HCT116 (cell line): ENCODE measurements around the gene MUC4. TPM values are rescaled to one million over a fixed set of nuclear protein-coding genes. Genes with fewer than 3 reads are reported as not detected.

Source experiments
- ATAC-seq: fragments of 200-7000 bp; cut with Tn5 transposase; 2 replicates; pipeline ENCODE4 v1.9.1; 2020; ENCODE audit warnings: mild to moderate bottlenecking, moderate library complexity
- BruUV-seq: library from RNA; stranded (reverse); fragments of 400-500 nt; replicated peaks from 2 replicates; lab custom pipeline; 2021; lab: Mats Ljungman, UMichigan
- CTCF ChIA-PET: fragments of 300-600 bp; sonication (Branson Sonifier 250); formaldehyde crosslinking; loops from one replicate; lab custom pipeline; 2021; ENCODE audit warnings: antibody characterized with exemption; lab: Charles Lee
- POLR2A ChIA-PET: fragments of 300-600, 350-600 bp; sonication (Branson Sonifier 250); formaldehyde crosslinking; loops from one replicate; lab custom pipeline; 2021; ENCODE audit warnings: antibody characterized with exemption; lab: Charles Lee
- RAD21 ChIA-PET, 2 experiments: fragments of 300-600 bp; sonication (Branson Sonifier 250); formaldehyde crosslinking; loops; one replicate each; lab custom pipeline; 2023; ENCODE audit warnings: low total read pairs in 2 of 2; ENCODE audit not compliant: uncharacterized antibody in 2 of 2, unreplicated experiment in 2 of 2, low non-redundant PET in 1 of 2; lab: Charles Lee
- DNase-seq: peaks from one replicate; pipeline ENCODE4 v3.0.0-alpha.2; 2010; ENCODE audit warnings: low read depth, low spot score
- H2AFZ ChIP-seq: fragments of 200-600 bp; shearing (Covaris generic), sonication (generic); 2 replicates; pipeline ENCODE4 v1.6.1; 2017; ENCODE audit warnings: low read depth, mixed run types, mixed read lengths, antibody characterized with exemption, low read length; ENCODE audit not compliant: poor library complexity, severe bottlenecking
- H3K27ac ChIP-seq: 2 replicates; pipeline ENCODE4 v1.5.1; 2012; ENCODE audit warnings: low read depth, low read length
- H3K27me3 ChIP-seq: fragments of 200-600 bp; sonication (generic); 2 replicates; pipeline ENCODE4 v1.6.1; 2016; ENCODE audit warnings: mixed run types, low read length, mixed read lengths; ENCODE audit not compliant: insufficient read depth
- H3K36me3 ChIP-seq, 2 experiments: fragments of 200-500 bp in 1 of 2; fragments of 200-600 bp in 1 of 2; sonication (Bioruptor generic) in 1 of 2; sonication (generic) in 1 of 2; 2 replicates each; pipeline versions ENCODE4 v1.5.1 to v1.6.1; 2014 to 2016; ENCODE audit warnings: low read length in 2 of 2, inconsistent platforms in 1 of 2, mixed read lengths in 1 of 2, mixed run types in 1 of 2; ENCODE audit not compliant: insufficient read depth in 2 of 2, control insufficient read depth in 1 of 2
- H3K4me1 ChIP-seq, 2 experiments: fragments of 200-600 bp in 1 of 2; sonication (generic) in 1 of 2; 2 replicates each; pipeline versions ENCODE4 v1.5.1 to v1.6.1; 2012 to 2017; ENCODE audit warnings: low read length in 2 of 2, inconsistent platforms in 1 of 2, mild to moderate bottlenecking in 1 of 2, mixed read lengths in 1 of 2, mixed run types in 1 of 2, moderate library complexity in 1 of 2; ENCODE audit not compliant: insufficient read depth in 2 of 2, control insufficient read depth in 1 of 2
- H3K4me2 ChIP-seq: fragments of 200-600 bp; sonication (generic); 2 replicates; pipeline ENCODE4 v1.6.1; 2017; ENCODE audit warnings: mixed run types, low read length, mixed read lengths
- H3K4me3 ChIP-seq, 2 experiments: fragments of 200-600 bp in 1 of 2; sonication (generic) in 1 of 2; replicated peaks in 1 of 2; 2 replicates each; pipeline ENCODE4 v1.5.1; 2011 to 2016; ENCODE audit warnings: low read length in 2 of 2, control low read depth in 1 of 2, low read depth in 1 of 2, mild to moderate bottlenecking in 1 of 2, mixed read lengths in 1 of 2, mixed run types in 1 of 2
- H3K79me2 ChIP-seq: fragments of 200-600 bp; sonication (generic); 2 replicates; pipeline ENCODE4 v1.6.1; 2017; ENCODE audit warnings: mild to moderate bottlenecking, mixed run types, low read length, moderate library complexity, mixed read lengths; ENCODE audit not compliant: insufficient read depth
- H3K9ac ChIP-seq: fragments of 200-600 bp; sonication (generic); 2 replicates; pipeline ENCODE4 v1.6.1; 2016; ENCODE audit warnings: low read length, mixed read lengths
- H3K9me2 ChIP-seq: fragments of 200-600 bp; sonication (generic), shearing (Covaris generic); 2 replicates; pipeline ENCODE4 v1.6.1; 2017; ENCODE audit warnings: mixed run types, mild to moderate bottlenecking, moderate library complexity; ENCODE audit not compliant: insufficient read depth
- H3K9me3 ChIP-seq, 2 experiments: fragments of 200-500 bp in 1 of 2; fragments of 200-600 bp in 1 of 2; sonication (Bioruptor generic) in 1 of 2; sonication (generic) in 1 of 2; 2 replicates each; pipeline ENCODE4 v1.6.1; 2014 to 2017; ENCODE audit warnings: low read length in 2 of 2, mixed read lengths in 2 of 2, inconsistent platforms in 1 of 2, low read depth in 1 of 2, mild to moderate bottlenecking in 1 of 2, mixed run types in 1 of 2, moderate library complexity in 1 of 2; ENCODE audit not compliant: control insufficient read depth in 1 of 2, insufficient read depth in 1 of 2
- H4K20me1 ChIP-seq: fragments of 200-600 bp; sonication (generic), shearing (Covaris generic); 2 replicates; pipeline ENCODE4 v1.6.1; 2017; ENCODE audit warnings: mixed run types, mild to moderate bottlenecking, moderate library complexity; ENCODE audit not compliant: insufficient read depth
- CEBPB ChIP-seq: IDR thresholded peaks from 2 replicates; pipeline ENCODE4 v1.6.1; 2012; ENCODE audit warnings: low read depth
- EZH2 ChIP-seq: fragments of 200-600 bp; sonication (generic); IDR thresholded peaks from 2 replicates; pipeline ENCODE4 v1.6.1; 2017; ENCODE audit warnings: antibody characterized with exemption, mixed run types
- EZH2phosphoT487 ChIP-seq: fragments of 200-600 bp; IDR thresholded peaks from 2 replicates; pipeline ENCODE4 v1.6.1; 2018; ENCODE audit warnings: antibody characterized with exemption, borderline replicate concordance
- JUND ChIP-seq: IDR thresholded peaks from 2 replicates; pipeline ENCODE4 v1.6.1; 2012
- POLR2A ChIP-seq: IDR thresholded peaks from 2 replicates; pipeline ENCODE4 v1.7.0; 2011; ENCODE audit warnings: borderline replicate concordance; ENCODE audit not compliant: insufficient read depth, insufficient read length; ENCODE audit errors: extremely low read depth
- TCF7L2 ChIP-seq: IDR thresholded peaks from 2 replicates; pipeline ENCODE4 v1.7.0; 2011; ENCODE audit warnings: borderline replicate concordance, inconsistent platforms; ENCODE audit not compliant: insufficient read depth, insufficient read length; ENCODE audit errors: extremely low read depth
- YY1 ChIP-seq: IDR thresholded peaks from 2 replicates; pipeline ENCODE4 v1.6.1; 2011; ENCODE audit warnings: low read length, low read depth, moderate library complexity, mild to moderate bottlenecking; ENCODE audit not compliant: insufficient replicate concordance; ENCODE audit errors: extremely low read depth
- ZNF274 ChIP-seq: fragments of 200-500 bp; sonication (Bioruptor generic); IDR thresholded peaks from 2 replicates; pipeline ENCODE4 v1.6.1; 2014; ENCODE audit warnings: mild to moderate bottlenecking, low read depth, low read length, inconsistent platforms
- intact Hi-C: fragments of 100-400 bp; cut with micrococcal nuclease; formaldehyde crosslinking; loops from 2 replicates; pipeline ENCODE4 v1.10.0; 2022
- total RNA-seq: library from RNA; stranded (reverse); gene quantifications from one replicate; pipeline ENCODE4 v1.2.1, GENCODE V29; 2021; ENCODE audit not compliant: unreplicated experiment
- TF ChIP-seq, protein P1 (sequence below), 3 experiments: fragments of 200-600 bp in 1 of 3; sonication (generic) in 1 of 3; IDR thresholded peaks in 2 of 3; conservative IDR thresholded peaks in 1 of 3; 2 replicates each; pipeline ENCODE4 v1.5.1; 2012 to 2017; ENCODE audit warnings: low read depth in 2 of 3, low read length in 2 of 3, antibody characterized with exemption in 1 of 3, borderline replicate concordance in 1 of 3, control low read depth in 1 of 3, mild to moderate bottlenecking in 1 of 3, mixed read lengths in 1 of 3, mixed run types in 1 of 3, moderate library complexity in 1 of 3; ENCODE audit not compliant: insufficient read depth in 1 of 3
- TF ChIP-seq, protein P2 (sequence below): IDR thresholded peaks from 2 replicates; pipeline ENCODE4 v1.6.1; 2012; ENCODE audit warnings: low read depth

The MUC4 gene
- total RNA-seq, 1 experiment from 2014 or later = 0.64 TPM

GRCh38 chr3:195762249-195762585 lies 49.5 kb downstream of the MUC4 start:
- no peak overlapping the region for H3K27ac ChIP-seq
- DNase-seq (no peak), ATAC-seq (no peak)
- no peaks in the 10 kb centered on the region for H3K9me2 ChIP-seq
- H3K4me3 ChIP-seq = no peak overlapping the region
- H3K27me3 ChIP-seq = no peaks in the 10 kb centered on the region
- H3K79me2 ChIP-seq = no peaks in the 10 kb centered on the region
- no peak for TF ChIP-seq TCF7L2
- TF ChIP-seq, protein P1, sequence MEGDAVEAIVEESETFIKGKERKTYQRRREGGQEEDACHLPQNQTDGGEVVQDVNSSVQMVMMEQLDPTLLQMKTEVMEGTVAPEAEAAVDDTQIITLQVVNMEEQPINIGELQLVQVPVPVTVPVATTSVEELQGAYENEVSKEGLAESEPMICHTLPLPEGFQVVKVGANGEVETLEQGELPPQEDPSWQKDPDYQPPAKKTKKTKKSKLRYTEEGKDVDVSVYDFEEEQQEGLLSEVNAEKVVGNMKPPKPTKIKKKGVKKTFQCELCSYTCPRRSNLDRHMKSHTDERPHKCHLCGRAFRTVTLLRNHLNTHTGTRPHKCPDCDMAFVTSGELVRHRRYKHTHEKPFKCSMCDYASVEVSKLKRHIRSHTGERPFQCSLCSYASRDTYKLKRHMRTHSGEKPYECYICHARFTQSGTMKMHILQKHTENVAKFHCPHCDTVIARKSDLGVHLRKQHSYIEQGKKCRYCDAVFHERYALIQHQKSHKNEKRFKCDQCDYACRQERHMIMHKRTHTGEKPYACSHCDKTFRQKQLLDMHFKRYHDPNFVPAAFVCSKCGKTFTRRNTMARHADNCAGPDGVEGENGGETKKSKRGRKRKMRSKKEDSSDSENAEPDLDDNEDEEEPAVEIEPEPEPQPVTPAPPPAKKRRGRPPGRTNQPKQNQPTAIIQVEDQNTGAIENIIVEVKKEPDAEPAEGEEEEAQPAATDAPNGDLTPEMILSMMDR (IDR thresholded peaks at IDR 0.05 in 2 of 3, conservative IDR thresholded peaks at IDR 0.05 in 1 of 3; ENCODE audit: borderline replicate concordance in 1 of 3, insufficient read depth in 1 of 3, low read depth in 2 of 3, low read length in 2 of 3) = no peak
- TF ChIP-seq CEBPB = no peak
- TF ChIP-seq, protein P2, sequence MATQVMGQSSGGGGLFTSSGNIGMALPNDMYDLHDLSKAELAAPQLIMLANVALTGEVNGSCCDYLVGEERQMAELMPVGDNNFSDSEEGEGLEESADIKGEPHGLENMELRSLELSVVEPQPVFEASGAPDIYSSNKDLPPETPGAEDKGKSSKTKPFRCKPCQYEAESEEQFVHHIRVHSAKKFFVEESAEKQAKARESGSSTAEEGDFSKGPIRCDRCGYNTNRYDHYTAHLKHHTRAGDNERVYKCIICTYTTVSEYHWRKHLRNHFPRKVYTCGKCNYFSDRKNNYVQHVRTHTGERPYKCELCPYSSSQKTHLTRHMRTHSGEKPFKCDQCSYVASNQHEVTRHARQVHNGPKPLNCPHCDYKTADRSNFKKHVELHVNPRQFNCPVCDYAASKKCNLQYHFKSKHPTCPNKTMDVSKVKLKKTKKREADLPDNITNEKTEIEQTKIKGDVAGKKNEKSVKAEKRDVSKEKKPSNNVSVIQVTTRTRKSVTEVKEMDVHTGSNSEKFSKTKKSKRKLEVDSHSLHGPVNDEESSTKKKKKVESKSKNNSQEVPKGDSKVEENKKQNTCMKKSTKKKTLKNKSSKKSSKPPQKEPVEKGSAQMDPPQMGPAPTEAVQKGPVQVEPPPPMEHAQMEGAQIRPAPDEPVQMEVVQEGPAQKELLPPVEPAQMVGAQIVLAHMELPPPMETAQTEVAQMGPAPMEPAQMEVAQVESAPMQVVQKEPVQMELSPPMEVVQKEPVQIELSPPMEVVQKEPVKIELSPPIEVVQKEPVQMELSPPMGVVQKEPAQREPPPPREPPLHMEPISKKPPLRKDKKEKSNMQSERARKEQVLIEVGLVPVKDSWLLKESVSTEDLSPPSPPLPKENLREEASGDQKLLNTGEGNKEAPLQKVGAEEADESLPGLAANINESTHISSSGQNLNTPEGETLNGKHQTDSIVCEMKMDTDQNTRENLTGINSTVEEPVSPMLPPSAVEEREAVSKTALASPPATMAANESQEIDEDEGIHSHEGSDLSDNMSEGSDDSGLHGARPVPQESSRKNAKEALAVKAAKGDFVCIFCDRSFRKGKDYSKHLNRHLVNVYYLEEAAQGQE = no peak
- TF ChIP-seq POLR2A = no peak
- no peak for TF ChIP-seq YY1
- no peak for TF ChIP-seq EZH2
- no peak for TF ChIP-seq EZH2phosphoT487
- TF ChIP-seq ZNF274 = no peak
- TF ChIP-seq JUND = no peak
- ChIA-PET CTCF (no interaction called here), RAD21 (no interaction called here), POLR2A (no interaction called here)
- no peaks in the 10 kb centered on the region for H4K20me1 ChIP-seq
- intact Hi-C loops = no loop called here
- H3K4me2 ChIP-seq = no peak overlapping the region
- H3K4me1 ChIP-seq = peaks cover 0 to 1% of the 10 kb centered on the region in 2 experiments; a peak in 1 of 4 replicates
- BruUV-seq = no TSS peak
- no peak overlapping the region for H2AFZ ChIP-seq
- no peaks in the 10 kb centered on the region for H3K36me3 ChIP-seq
- no peaks in the 10 kb centered on the region for H3K9me3 ChIP-seq
- no peak overlapping the region for H3K9ac ChIP-seq
